Osteocyte (in vitro differentiated cells): ENCODE results near the gene TYRO3. TPM values are rescaled to one million over a fixed set of nuclear protein-coding genes. Genes with fewer than 3 reads are reported as not detected.
A peak's percentile ranks its signal among the peaks of the same experiment; 100 is the strongest.

ENCODE experiments used
- DNase-seq: peaks from one replicate; pipeline ENCODE4 v3.0.0; 2021; ENCODE audit warnings: mixed read lengths; ENCODE audit not compliant: unreplicated experiment; ENCODE audit errors: extremely low spot score
- H3K27ac Mint-ChIP-seq: one replicate; pipeline ENCODE4 v1.8.0; 2021; ENCODE audit warnings: mild to moderate bottlenecking, mixed read lengths; ENCODE audit not compliant: unreplicated experiment
- H3K27me3 Mint-ChIP-seq: one replicate; pipeline ENCODE4 v1.8.0; 2021; ENCODE audit warnings: mixed read lengths; ENCODE audit not compliant: unreplicated experiment
- H3K36me3 Mint-ChIP-seq: one replicate; pipeline ENCODE4 v1.8.0; 2021; ENCODE audit warnings: mixed read lengths; ENCODE audit not compliant: unreplicated experiment
- H3K4me1 Mint-ChIP-seq: one replicate; pipeline ENCODE4 v1.8.0; 2021; ENCODE audit warnings: mixed read lengths; ENCODE audit not compliant: unreplicated experiment
- H3K4me3 Mint-ChIP-seq: one replicate; pipeline ENCODE4 v1.8.0; 2021; ENCODE audit warnings: mild to moderate bottlenecking, moderate library complexity, mixed read lengths; ENCODE audit not compliant: unreplicated experiment
- H3K9me3 Mint-ChIP-seq: one replicate; pipeline ENCODE4 v1.8.0; 2021; ENCODE audit warnings: mixed read lengths; ENCODE audit not compliant: unreplicated experiment
- CTCF ChIP-seq: fragments of 200-600 bp; sonication (generic); IDR thresholded peaks from 2 replicates; pipeline ENCODE4 v1.5.0; 2021; ENCODE audit warnings: antibody characterized with exemption, mild to moderate bottlenecking, moderate library complexity
- total RNA-seq: library from RNA; stranded (reverse); gene quantifications from 2 replicates; pipeline ENCODE4 v1.2.1, GENCODE V29; 2021

The TYRO3 gene
- total RNA-seq, 1 donor from 2014 or later = 8.1 TPM

DNA sequence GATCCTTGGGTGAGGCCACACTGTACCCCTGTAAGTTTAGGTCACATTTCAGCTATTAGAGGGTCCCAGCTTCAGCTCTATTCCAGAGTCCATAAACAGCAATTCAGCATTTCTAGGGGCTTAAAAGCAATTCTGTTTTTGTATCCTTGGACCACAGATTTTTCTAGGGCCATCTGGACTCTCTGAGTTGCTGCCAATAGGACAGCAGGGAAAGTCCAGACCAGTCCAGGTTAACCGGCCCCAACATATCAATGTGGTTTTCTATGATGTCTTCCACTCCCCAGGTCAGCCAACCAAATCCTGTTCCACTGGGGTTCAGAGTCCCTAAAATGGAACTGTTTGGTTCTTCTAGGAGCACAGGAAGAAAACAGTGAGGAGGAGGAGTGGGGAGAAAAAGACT, 40.0 kb downstream of the TYRO3 start:
- Mint-ChIP-seq H3K4me3 (no peak overlapping the region), H3K9me3 (no peaks in the 10 kb centered on the region), H3K4me1 (peaks cover 4% of the 10 kb centered on the region), H3K36me3 (no peaks in the 10 kb centered on the region), H3K27ac (no peak overlapping the region), H3K27me3 (peaks cover 9% of the 10 kb centered on the region)
- TF ChIP-seq CTCF = no peak
- DNase-seq = no peak

DNA sequence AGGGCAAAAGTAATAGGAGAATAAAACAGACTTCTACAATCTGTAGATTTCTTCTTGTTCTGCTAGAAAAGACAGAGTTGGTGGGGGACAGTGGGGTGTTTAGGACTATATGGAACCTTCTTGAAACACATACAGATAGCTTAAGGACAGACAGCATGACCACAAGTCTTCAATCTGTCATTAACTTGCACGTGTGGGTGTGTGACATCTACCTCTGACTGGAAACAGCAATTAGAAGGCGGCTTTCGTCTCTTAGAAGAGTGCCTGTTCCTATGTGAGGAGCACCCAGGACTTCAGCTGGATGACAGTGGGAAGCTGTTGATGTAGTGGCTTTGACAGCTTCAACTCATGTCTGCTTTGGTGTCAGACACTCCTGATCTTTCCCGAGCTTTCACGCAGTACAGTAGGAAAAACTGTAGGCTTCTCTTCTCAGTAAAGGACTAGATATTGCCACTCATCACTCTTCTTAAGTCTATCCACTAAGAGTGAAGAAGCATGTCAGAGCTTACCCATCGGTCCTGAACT, 44.5 kb downstream of the TYRO3 start:
- no peaks in the 10 kb centered on the region for H3K9me3 Mint-ChIP-seq
- TF ChIP-seq CTCF = no peak
- peaks cover 13% of the 10 kb centered on the region for H3K27me3 Mint-ChIP-seq
- H3K27ac Mint-ChIP-seq = no peak overlapping the region
- H3K36me3 Mint-ChIP-seq = no peaks in the 10 kb centered on the region
- DNase-seq = no peak
- no peak overlapping the region for H3K4me3 Mint-ChIP-seq
- peaks cover 10% of the 10 kb centered on the region for H3K4me1 Mint-ChIP-seq

DNA sequence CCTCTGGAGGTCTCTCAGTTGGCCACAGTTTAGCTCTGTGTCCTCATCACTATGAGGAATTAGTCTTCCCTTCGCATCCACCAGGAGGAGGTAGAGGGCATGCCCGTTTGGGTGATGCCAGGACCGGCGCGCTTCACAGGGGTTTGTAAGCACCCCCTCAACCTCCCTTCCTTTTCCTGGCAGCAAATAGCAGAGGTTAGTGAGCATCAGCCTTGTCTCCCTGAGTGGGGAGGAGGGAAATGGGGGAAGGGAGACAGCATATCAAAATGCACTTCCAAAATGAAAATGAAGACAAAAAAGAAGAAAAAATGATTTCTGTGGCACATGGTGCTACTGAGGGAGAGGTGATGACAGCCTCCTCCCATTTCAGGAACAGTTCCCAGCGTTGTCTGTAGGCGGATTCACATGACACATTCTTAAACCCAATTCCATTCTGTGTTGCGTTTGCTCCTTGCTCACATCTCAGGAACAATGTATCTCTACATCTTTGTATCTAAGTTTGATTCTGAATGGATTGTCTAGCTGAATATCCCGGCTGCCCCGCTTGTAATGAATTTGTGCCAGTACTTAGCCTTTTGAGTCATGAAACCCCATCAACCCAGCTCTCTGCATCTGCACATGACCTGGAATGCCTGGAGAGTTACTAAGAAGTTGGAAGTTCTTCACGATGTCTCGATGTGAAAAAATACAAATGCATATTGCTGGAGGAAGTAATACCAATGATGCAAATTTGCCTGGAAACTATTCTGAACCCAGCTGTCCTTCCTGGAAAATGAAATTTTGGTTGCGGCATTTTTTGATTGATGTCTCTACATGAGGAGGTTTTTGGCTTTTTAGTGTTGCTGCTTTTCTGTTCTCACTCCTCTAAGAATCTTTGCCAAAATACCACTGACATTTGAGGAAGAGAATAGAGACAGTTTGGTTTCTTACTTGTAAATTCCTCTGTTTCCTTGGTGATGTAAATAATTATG, 45.2 kb downstream of the TYRO3 start:
- Mint-ChIP-seq H3K27me3 (peaks cover 8% of the 10 kb centered on the region), H3K4me3 (peak overlapping the region; percentile 74), H3K36me3 (no peaks in the 10 kb centered on the region), H3K9me3 (no peaks in the 10 kb centered on the region), H3K4me1 (peaks cover 10% of the 10 kb centered on the region), H3K27ac (peak overlapping the region; percentile 36)
- DNase-seq = no peak
- TF ChIP-seq CTCF = peak; percentile 83

DNA sequence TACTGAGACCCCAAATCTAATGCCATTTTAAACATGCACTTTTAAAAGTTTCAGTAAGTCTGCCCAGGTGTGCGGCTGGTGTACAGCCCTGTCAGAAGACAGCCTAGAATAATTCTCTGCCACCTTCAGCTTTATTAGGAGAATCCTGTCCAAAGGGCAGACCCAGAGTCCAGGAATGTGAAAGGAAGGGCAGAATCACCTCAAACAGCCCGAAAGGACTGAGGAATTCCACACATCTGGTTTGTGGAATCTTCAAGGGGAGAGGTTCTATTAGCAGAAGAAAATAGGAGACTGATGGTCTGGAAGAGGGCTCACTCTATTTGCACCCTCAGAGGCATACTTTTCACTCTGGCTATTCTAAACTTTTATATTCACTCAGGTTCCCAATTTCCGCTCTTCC, 46.6 kb downstream of the TYRO3 start:
- Mint-ChIP-seq H3K9me3 (no peaks in the 10 kb centered on the region), H3K4me3 (no peak overlapping the region), H3K27me3 (peaks cover 12% of the 10 kb centered on the region), H3K4me1 (peaks cover 10% of the 10 kb centered on the region), H3K27ac (no peak overlapping the region), H3K36me3 (no peaks in the 10 kb centered on the region)
- no peak for TF ChIP-seq CTCF
- no peak for DNase-seq

GRCh38 chr15:41606997-41607396, 48.0 kb downstream of the TYRO3 start:
- no peaks in the 10 kb centered on the region for H3K9me3 Mint-ChIP-seq
- no peak for DNase-seq
- H3K4me1 Mint-ChIP-seq = peaks cover 10% of the 10 kb centered on the region
- no peaks in the 10 kb centered on the region for H3K36me3 Mint-ChIP-seq
- no peak for TF ChIP-seq CTCF
- no peak overlapping the region for H3K27ac Mint-ChIP-seq
- H3K27me3 Mint-ChIP-seq = peaks cover 9% of the 10 kb centered on the region
- H3K4me3 Mint-ChIP-seq = no peak overlapping the region
